NCI-H69 (cell line): ENCODE measurements around the gene ITGAD.
"Not testable (repeated sequence)": the region's sequence is repeated elsewhere in the genome, so short reads cannot be mapped to it uniquely, and the experiment has no call there.

ENCODE experiments used
- DNase-seq: peaks from one replicate; lab custom pipeline; 2025; lab: John Stamatoyannopoulos, UW

The ITGAD gene

GRCh38 chr16:31429796-31430195 lies 36.7 kb downstream of the ITGAD start:
- no peak for DNase-seq

GRCh38 chr16:31430380-31431052 lies 37.4 kb downstream of the ITGAD start:
- DNase-seq, result no peak

- no peak for DNase-seq
These were observed 42.4 kb downstream of the ITGAD start for GRCh38 chr16:31435341-31436220.

- no peak for DNase-seq
These were observed 43.3 kb downstream of the ITGAD start for GRCh38 chr16:31436221-31437045.

GRCh38 chr16:31438414-31438813 lies 45.3 kb downstream of the ITGAD start:
- DNase-seq, result no peak

GRCh38 chr16:31439023-31439422 lies 45.9 kb downstream of the ITGAD start:
- not testable (repeated sequence) for DNase-seq

GRCh38 chr16:31439519-31439918 lies 46.4 kb downstream of the ITGAD start:
- no peak for DNase-seq

- no peak for DNase-seq
These were observed 47.5 kb downstream of the ITGAD start for GRCh38 chr16:31440516-31441184.

GRCh38 chr16:31441956-31442355 lies 48.8 kb downstream of the ITGAD start:
- no peak for DNase-seq

- not testable (repeated sequence) for DNase-seq
These were observed 52.8 kb downstream of the ITGAD start for GRCh38 chr16:31445931-31446330.

GRCh38 chr16:31451201-31451600 lies 58.1 kb downstream of the ITGAD start:
- DNase-seq, result no peak

- DNase-seq, result peak; percentile 78
These were observed 58.7 kb downstream of the ITGAD start for GRCh38 chr16:31451681-31452351.

GRCh38 chr16:31452631-31453106 lies 59.5 kb downstream of the ITGAD start:
- no peak for DNase-seq

GRCh38 chr16:31453255-31454204 lies 60.4 kb downstream of the ITGAD start:
- DNase-seq, result no peak

- peak; percentile 24 for DNase-seq
These were observed 62.6 kb downstream of the ITGAD start for GRCh38 chr16:31455601-31456314.

- DNase-seq, result no peak
These were observed 63.8 kb downstream of the ITGAD start for GRCh38 chr16:31456988-31457360.

GRCh38 chr16:31458073-31458843 lies 65.1 kb downstream of the ITGAD start:
- DNase-seq, result peak; percentile 71

- DNase-seq, result peak; percentile 99
These were observed 65.9 kb downstream of the ITGAD start, which contains the start of gene ARMC5 for GRCh38 chr16:31458844-31459686. Gene ARMC5 (plus strand): TSS chr16:31459501. CDS start chr16:31459525, 24 bp downstream.
